Uterus (tissue), 2 donors: Measurements from ENCODE around the gene CYGB.

Experiments used
- CTCF ChIP-seq, 4 experiments: fragments of 200-600 bp in 2 of 4; fragments of 450-650 bp in 2 of 4; sonication (generic) in 2 of 4; IDR thresholded peaks; one replicate each; pipeline ENCODE4 v1.5.1; 2016 to 2019; ENCODE audit warnings: antibody characterized with exemption in 4 of 4, mild to moderate bottlenecking in 2 of 4, moderate library complexity in 1 of 4
- POLR2A ChIP-seq, 2 donors: fragments of 450-650 bp; IDR thresholded peaks; one replicate each; pipeline ENCODE4 v1.6.1; 2016; ENCODE audit warnings: antibody characterized with exemption in 2 of 2, mild to moderate bottlenecking in 1 of 2, moderate library complexity in 1 of 2

- TF ChIP-seq CTCF (IDR thresholded peaks at IDR 0.05) (no peak), POLR2A (IDR thresholded peaks at IDR 0.05) (no peak)
Observed at GRCh38 chr17:76568811-76569221, 31.3 kb upstream of the CYGB start.
